Pancreas (tissue), 10 donors: ENCODE results near the gene MYLK4. TPM values are rescaled to one million over a fixed set of nuclear protein-coding genes. Genes with fewer than 3 reads are reported as not detected.
A peak's percentile ranks its signal among the peaks of the same experiment; 100 is the strongest.

Source experiments
- ATAC-seq, 4 donors: fragments of 200-7000 bp; cut with Tn5 transposase; one replicate each; pipeline versions ENCODE4 v1.8.0 to v1.9.1; 2020; ENCODE audit warnings: mild to moderate bottlenecking in 4 of 4, moderate library complexity in 4 of 4
- DNase-seq, 6 donors: peaks; one replicate each; pipeline ENCODE4 v3.0.0-alpha.2; 2020
- FAIRE-seq: peaks from 2 replicates; lab custom pipeline; 2012; peaks lifted over from hg19 to GRCh38; lab: Jason Lieb, UNC
- H3K27ac ChIP-seq, 4 donors: fragments of 200-600 bp; sonication (generic); 1 replicate in 3 of 4; 2 replicates in 1 of 4; pipeline versions ENCODE4 v1.5.0 to v1.8.0; 2020
- H3K27me3 ChIP-seq, 4 donors: fragments of 200-600 bp; one replicate each; pipeline ENCODE4 v1.8.0; 2021
- H3K36me3 ChIP-seq, 3 donors: fragments of 200-600 bp; sonication (generic) in 1 of 3; one replicate each; pipeline versions ENCODE4 v1.5.0 to v1.8.0; 2020 to 2021
- H3K4me1 ChIP-seq, 3 donors: fragments of 200-600 bp; one replicate each; pipeline ENCODE4 v1.8.0; 2021
- H3K4me3 ChIP-seq, 4 donors: fragments of 200-600 bp; sonication (generic) in 2 of 4; one replicate each; pipeline versions ENCODE4 v1.5.0 to v1.8.0; 2020 to 2021
- H3K9me3 ChIP-seq, 4 donors: fragments of 200-600 bp; one replicate each; pipeline ENCODE4 v1.8.0; 2021
- WGBS, 2 donors: extraction: QIAGEN DNeasy Blood & Tissue Kit; methylation state at CpG; one replicate each; pipeline ENCODE4 v1.1.7; 2013; 5-methylcytosine and 5-hydroxymethylcytosine counted together
- intact Hi-C, 3 donors: fragments of 100-400 bp; cut with DNase I; formaldehyde crosslinking; loops; one replicate each; pipeline versions ENCODE4 v1.11.1 to v1.14.2; 2022
- polyA plus RNA-seq, 2 donors: library from polyadenylated mRNA; stranded (reverse); fragments of 200-250 nt; gene quantifications; one replicate each; pipeline ENCODE4 v1.2.3, GENCODE V29; 2013
- total RNA-seq, 6 donors: library from RNA; stranded (reverse); fragmentation: NEBNext Ultra II Directional in 4 of 6; extraction: Animal tissue kit (Norgen Biotek cat#: 25700) in 4 of 6; gene quantifications; one replicate each; pipeline versions ENCODE4 v1.2.1 to v1.2.4, GENCODE V29; 2021 to 2023
- TF ChIP-seq, protein P1 (sequence below), 4 donors: fragments of 200-600 bp; sonication (generic) in 3 of 4; IDR thresholded peaks; one replicate each; pipeline versions ENCODE4 v1.5.0 to v1.8.0; 2021; ENCODE audit warnings: antibody characterized with exemption in 4 of 4
- donor health status: healthy with polysubstance abuse.
- donor health status: DM: no; HTN: no; CAD: no; lungs with moderate emphysema.
- donor health status: DM: no; HTN: no; CAD: no.
- donor health status: control.
- donor health status: control.
- donor health status: Bipolar disorder and iron deficiency.
- donor health status: DM: yes; HTN: yes; CAD: no.
- donor health status: DM: no; HTN: no; CAD: no.
- donor health status: DM: no; HTN: no; CAD: no.
- donor health status: DM: yes; HTN: yes; CAD: no.

The MYLK4 gene
- total and polyA plus RNA-seq, 8 donors, result 0.27 to 1.0 (median 0.41) TPM

DNA sequence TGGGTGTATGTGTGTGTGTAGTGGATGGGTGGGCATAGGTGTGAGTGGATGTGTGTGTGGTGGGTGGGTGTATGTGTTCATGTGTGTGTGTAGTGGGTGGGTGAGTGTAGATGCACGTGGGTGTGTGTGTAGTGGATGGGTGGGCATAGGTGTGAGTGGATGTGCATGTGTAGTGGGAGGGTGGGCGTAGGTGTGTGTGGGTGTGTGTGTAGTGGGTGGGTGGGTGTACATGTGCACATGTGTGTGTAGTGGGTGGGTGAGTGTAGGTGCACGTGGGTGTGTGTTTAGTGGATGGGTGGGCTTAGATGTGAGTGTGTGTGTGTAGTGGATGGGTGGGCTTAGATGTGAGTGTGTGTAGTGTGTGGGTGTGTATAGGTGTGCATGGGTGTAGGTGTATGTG is 104.4 kb downstream of the MYLK4 start:
- FAIRE-seq (no peak), DNase-seq (no peak), ATAC-seq (no peak)
- intact Hi-C loops, result no loop called here
- Histone ChIP-seq H3K4me3 (no peak overlapping the region), H3K27ac (no peak overlapping the region), H3K9me3 (peaks cover 0 to 3% (median 0%) of the 10 kb centered on the region in 4 donors), H3K4me1 (no peaks in the 10 kb centered on the region), H3K36me3 (no peaks in the 10 kb centered on the region), H3K27me3 (peaks cover 0 to 7% (median 0%) of the 10 kb centered on the region in 4 donors)
- TF ChIP-seq, protein P1, sequence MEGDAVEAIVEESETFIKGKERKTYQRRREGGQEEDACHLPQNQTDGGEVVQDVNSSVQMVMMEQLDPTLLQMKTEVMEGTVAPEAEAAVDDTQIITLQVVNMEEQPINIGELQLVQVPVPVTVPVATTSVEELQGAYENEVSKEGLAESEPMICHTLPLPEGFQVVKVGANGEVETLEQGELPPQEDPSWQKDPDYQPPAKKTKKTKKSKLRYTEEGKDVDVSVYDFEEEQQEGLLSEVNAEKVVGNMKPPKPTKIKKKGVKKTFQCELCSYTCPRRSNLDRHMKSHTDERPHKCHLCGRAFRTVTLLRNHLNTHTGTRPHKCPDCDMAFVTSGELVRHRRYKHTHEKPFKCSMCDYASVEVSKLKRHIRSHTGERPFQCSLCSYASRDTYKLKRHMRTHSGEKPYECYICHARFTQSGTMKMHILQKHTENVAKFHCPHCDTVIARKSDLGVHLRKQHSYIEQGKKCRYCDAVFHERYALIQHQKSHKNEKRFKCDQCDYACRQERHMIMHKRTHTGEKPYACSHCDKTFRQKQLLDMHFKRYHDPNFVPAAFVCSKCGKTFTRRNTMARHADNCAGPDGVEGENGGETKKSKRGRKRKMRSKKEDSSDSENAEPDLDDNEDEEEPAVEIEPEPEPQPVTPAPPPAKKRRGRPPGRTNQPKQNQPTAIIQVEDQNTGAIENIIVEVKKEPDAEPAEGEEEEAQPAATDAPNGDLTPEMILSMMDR (IDR thresholded peaks at IDR 0.05), result no peak
- 69 to 84% methylated on average over 3 of the region's 3 CpGs for WGBS, 2 donors

DNA sequence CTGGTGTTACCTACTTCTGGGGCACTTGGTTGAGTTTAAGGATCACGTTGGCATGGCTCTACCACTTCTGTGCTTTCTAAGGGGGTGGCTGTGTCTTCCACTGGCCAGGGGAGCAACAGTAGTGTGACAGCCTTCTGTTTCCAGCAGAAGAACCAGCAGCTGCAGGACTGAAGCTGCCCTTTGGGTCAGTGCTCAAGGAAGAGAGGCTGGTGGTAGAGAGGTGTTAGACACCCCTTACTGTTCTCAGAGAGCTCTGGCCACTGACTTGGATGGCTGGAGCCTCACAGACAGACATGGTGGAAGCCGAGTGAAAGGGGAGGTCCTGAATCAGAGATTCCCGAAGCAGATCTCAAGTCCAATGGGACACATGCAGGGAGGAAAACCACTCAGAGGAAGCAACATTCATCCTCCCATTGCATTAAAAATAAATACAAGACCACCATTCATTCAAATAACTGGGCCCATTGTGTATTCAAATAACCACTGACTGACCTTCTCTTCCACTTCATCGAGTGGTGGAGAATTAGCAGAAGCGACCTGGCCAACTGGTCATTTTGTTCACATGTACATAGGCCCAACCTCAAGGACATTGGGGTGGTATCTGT is 106.7 kb downstream of the MYLK4 start:
- TF ChIP-seq, protein P1 (IDR thresholded peaks at IDR 0.05), result no peak
- ATAC-seq, result no peak
- no peak for FAIRE-seq

DNA sequence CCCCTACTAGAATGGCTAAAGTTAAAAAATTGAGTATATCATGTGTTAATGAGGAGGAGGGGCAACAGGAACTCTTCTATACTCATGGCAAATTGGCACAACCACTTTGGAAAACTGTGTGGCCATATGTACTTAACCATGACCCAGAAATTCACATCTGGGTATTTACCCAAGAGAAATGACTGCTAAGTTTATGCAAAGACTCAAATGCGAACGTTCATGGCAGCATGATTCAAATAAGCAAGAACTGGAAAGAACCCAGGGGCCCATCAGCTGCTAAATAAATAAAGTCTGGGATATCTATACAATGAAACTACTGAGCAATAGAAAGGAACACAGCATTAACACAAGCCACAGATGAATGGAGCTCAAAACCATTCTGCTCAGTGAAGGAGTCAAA is 107.6 kb downstream of the MYLK4 start:
- H3K36me3 ChIP-seq, result no peaks in the 10 kb centered on the region
- H3K4me1 ChIP-seq, result no peaks in the 10 kb centered on the region
- WGBS, 2 donors, result 36 to 52% methylated on average over 2 of the region's 2 CpGs
- H3K4me3 ChIP-seq, result no peak overlapping the region
- DNase-seq (no peak), FAIRE-seq (no peak), ATAC-seq (peak in 1 of 4 donors; percentile 35)
- intact Hi-C loops, result no loop called here
- H3K27ac ChIP-seq, result no peak overlapping the region
- no peaks in the 10 kb centered on the region for H3K9me3 ChIP-seq
- H3K27me3 ChIP-seq, result no peaks in the 10 kb centered on the region
- TF ChIP-seq, protein P1 (IDR thresholded peaks at IDR 0.05), result no peak

More for the DNA sequence above, 106.7 kb downstream of the MYLK4 start:
- Histone ChIP-seq H3K27ac (no peak overlapping the region), H3K9me3 (no peaks in the 10 kb centered on the region), H3K27me3 (peaks cover 0 to 2% (median 0%) of the 10 kb centered on the region in 4 donors), H3K36me3 (no peaks in the 10 kb centered on the region), H3K4me3 (no peak overlapping the region), H3K4me1 (no peaks in the 10 kb centered on the region)
- intact Hi-C loops, result no loop called here
- WGBS, 2 donors, result 88 to 91% methylated on average over 5 of the region's 5 CpGs
- DNase-seq, result no peak

DNA sequence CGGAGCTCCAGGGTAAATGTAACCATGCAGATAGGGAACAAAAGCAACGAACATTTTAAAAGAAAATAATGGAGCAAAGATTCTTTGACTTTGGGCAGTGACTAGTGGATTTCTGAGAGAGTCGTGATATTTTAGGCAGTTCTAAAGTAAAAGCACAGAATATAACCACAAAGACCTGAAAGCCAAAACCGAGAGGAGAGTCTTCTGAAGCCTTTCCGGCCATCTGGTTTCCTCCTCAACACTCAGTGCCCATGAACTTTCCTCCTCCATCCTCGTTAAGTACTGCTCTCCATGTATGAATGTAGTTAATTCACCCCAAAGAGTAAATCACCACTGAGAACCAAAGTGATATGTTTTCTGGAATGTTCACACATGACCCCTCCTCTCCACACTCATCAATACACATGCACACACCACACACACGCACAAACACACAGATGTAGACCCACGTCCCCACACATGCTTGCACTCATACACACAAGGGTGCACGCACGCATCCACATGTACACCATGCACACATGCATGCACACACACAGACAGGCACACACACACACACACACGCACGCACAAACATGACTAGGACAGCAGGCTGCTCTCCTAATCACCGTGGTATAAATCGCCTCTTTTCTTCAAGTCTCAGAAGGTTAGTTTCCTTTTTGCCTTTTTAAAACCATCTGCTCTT is 109.5 kb downstream of the MYLK4 start:
- H3K36me3 ChIP-seq, result no peaks in the 10 kb centered on the region
- no peak overlapping the region for H3K4me3 ChIP-seq
- ATAC-seq, result no peak
- no peaks in the 10 kb centered on the region for H3K9me3 ChIP-seq
- intact Hi-C loops, result no loop called here
- no peak for DNase-seq
- TF ChIP-seq, protein P1 (IDR thresholded peaks at IDR 0.05), result no peak
- H3K27me3 ChIP-seq, result no peaks in the 10 kb centered on the region
- WGBS, 2 donors, result 84 to 85% methylated on average over 14 of the region's 14 CpGs
- no peaks in the 10 kb centered on the region for H3K4me1 ChIP-seq
- no peak for FAIRE-seq
- H3K27ac ChIP-seq, result no peak overlapping the region

DNA sequence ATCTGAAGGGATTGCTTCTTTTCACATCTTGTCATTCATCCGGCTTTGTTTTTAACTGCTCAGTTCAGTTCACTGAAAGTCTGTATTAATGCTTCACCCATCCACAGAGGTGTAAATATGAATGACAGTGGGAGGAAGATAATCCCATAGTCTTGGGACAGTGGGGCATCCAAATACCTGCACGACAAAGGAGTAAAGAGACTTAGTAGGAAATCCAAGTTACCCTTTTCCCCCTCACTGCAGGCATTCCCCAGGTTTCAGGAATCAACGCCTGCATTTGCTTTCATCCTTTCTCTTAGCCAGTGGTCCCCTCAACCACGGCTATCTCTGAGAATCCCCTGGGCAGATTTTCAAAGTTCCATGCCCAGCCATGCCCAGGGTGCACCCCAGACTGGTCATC is 110.2 kb downstream of the MYLK4 start:
- TF ChIP-seq, protein P1 (IDR thresholded peaks at IDR 0.05), result no peak
- DNase-seq, result no peak
- ATAC-seq, result no peak
- H3K4me3 ChIP-seq, result no peak overlapping the region
- H3K27ac ChIP-seq, result no peak overlapping the region
- H3K27me3 ChIP-seq, result no peaks in the 10 kb centered on the region
- intact Hi-C loops, result no loop called here
- H3K9me3 ChIP-seq, result no peaks in the 10 kb centered on the region
- no peaks in the 10 kb centered on the region for H3K36me3 ChIP-seq
- WGBS, 2 donors, result 60 to 67% methylated on average over 4 of the region's 4 CpGs
- no peak for FAIRE-seq
- no peaks in the 10 kb centered on the region for H3K4me1 ChIP-seq
